Middle frontal gyrus (tissue), 1 donor: Measurements from ENCODE around the gene LGR6.

Experiments used
- DNase-seq: peaks from one replicate; pipeline ENCODE4 v3.0.0-alpha.2; 2015; ENCODE audit warnings: low spot score; ENCODE audit errors: extremely low spot score

The LGR6 gene

GRCh38 chr1:202217951-202218350 lies 24.4 kb downstream of the LGR6 start:
- DNase-seq: no peak

GRCh38 chr1:202220733-202221132 lies 27.1 kb downstream of the LGR6 start:
- no peak for DNase-seq

GRCh38 chr1:202221911-202222909 lies 28.6 kb downstream of the LGR6 start:
- no peak for DNase-seq

GRCh38 chr1:202223121-202223860 lies 29.7 kb downstream of the LGR6 start:
- DNase-seq: no peak

- no peak for DNase-seq
Observed at GRCh38 chr1:202224453-202224852, 30.9 kb downstream of the LGR6 start.

- DNase-seq: no peak
Observed at GRCh38 chr1:202225131-202225530, 31.5 kb downstream of the LGR6 start.

- no peak for DNase-seq
Observed at GRCh38 chr1:202227053-202227672, 33.6 kb downstream of the LGR6 start.

GRCh38 chr1:202227997-202228401 lies 34.4 kb downstream of the LGR6 start:
- DNase-seq: no peak

- DNase-seq: no peak
Observed at GRCh38 chr1:202228484-202229122, 35.0 kb downstream of the LGR6 start.

GRCh38 chr1:202229376-202229775 lies 35.8 kb downstream of the LGR6 start:
- no peak for DNase-seq

GRCh38 chr1:202230061-202230938 lies 36.7 kb downstream of the LGR6 start:
- no peak for DNase-seq

- DNase-seq: no peak
Observed at GRCh38 chr1:202230939-202231645, 37.5 kb downstream of the LGR6 start.

GRCh38 chr1:202233171-202233570 lies 39.6 kb downstream of the LGR6 start:
- no peak for DNase-seq

- DNase-seq: no peak
Observed at GRCh38 chr1:202233804-202234203, 40.2 kb downstream of the LGR6 start.

GRCh38 chr1:202234331-202235002 lies 40.9 kb downstream of the LGR6 start:
- no peak for DNase-seq

GRCh38 chr1:202235003-202235660 lies 41.5 kb downstream of the LGR6 start:
- no peak for DNase-seq

GRCh38 chr1:202235856-202236837 lies 42.5 kb downstream of the LGR6 start:
- DNase-seq: no peak
